HepG2 (cell line): ENCODE results near the gene LHX3. TPM values are rescaled to one million over a fixed set of nuclear protein-coding genes. Genes with fewer than 3 reads are reported as not detected.

Source experiments
- ATAC-seq: fragments of 200-7000 bp; cut with Tn5 transposase; 3 replicates; pipeline ENCODE4 v1.9.1; 2020; ENCODE audit warnings: mild to moderate bottlenecking, moderate library complexity
- BruUV-seq: library from RNA; stranded (reverse); fragments of 400-500 nt; replicated peaks from 2 replicates; lab custom pipeline; 2021; lab: Mats Ljungman, UMichigan
- CTCF ChIA-PET: fragments of 300-600 bp; formaldehyde crosslinking; extraction: SDS; loops from one replicate; lab custom pipeline; 2021; ENCODE audit warnings: low total read pairs, inconsistent platforms, low intra/inter-chr PET ratio; lab: Yijun Ruan, JAX
- POLR2A ChIA-PET: fragments of 350-600 bp; sonication (Branson Sonifier 250); formaldehyde crosslinking; loops from one replicate; lab custom pipeline; 2020; ENCODE audit warnings: antibody characterized with exemption, inconsistent platforms; lab: Yijun Ruan, JAX
- DNase-seq: peaks from one replicate; pipeline ENCODE4 v3.0.0-alpha.2; 2015; ENCODE audit warnings: low spot score
- FAIRE-seq: peaks from 3 replicates; lab custom pipeline; 2011; peaks lifted over from hg19 to GRCh38; lab: Jason Lieb, UNC
- H2AFZ ChIP-seq: one replicate; pipeline ENCODE4 v1.6.1; 2011; ENCODE audit warnings: low read length, inconsistent platforms
- H3K27ac ChIP-seq: fragments of 300-600 bp; 3 replicates; pipeline ENCODE4 v1.8.0; 2011; ENCODE audit warnings: mixed run types, mild to moderate bottlenecking, mixed read lengths, low read length, inconsistent platforms; ENCODE audit not compliant: insufficient read depth; ENCODE audit errors: extremely low read length
- H3K27me3 ChIP-seq, 2 experiments: fragments of 200-600 bp in 1 of 2; 2 replicates in 1 of 2; 3 replicates in 1 of 2; pipeline versions ENCODE4 v1.6.0 to v1.8.0; 2011; ENCODE audit warnings: low read length in 2 of 2, mild to moderate bottlenecking in 2 of 2, moderate library complexity in 2 of 2, inconsistent platforms in 1 of 2; ENCODE audit not compliant: insufficient read depth in 2 of 2, control insufficient read depth in 1 of 2
- H3K36me3 ChIP-seq, 2 experiments: fragments of 200-600 bp in 1 of 2; replicated peaks in 1 of 2; 2 replicates in 1 of 2; 3 replicates in 1 of 2; pipeline versions ENCODE4 v1.5.1 to v1.8.0; 2011; ENCODE audit warnings: low read length in 2 of 2, inconsistent platforms in 1 of 2; ENCODE audit not compliant: insufficient read depth in 2 of 2, control insufficient read depth in 1 of 2
- H3K4me1 ChIP-seq: 2 replicates; pipeline ENCODE4 v1.5.1; 2012; ENCODE audit warnings: low read length, inconsistent platforms; ENCODE audit not compliant: insufficient read depth
- H3K4me2 ChIP-seq: 2 replicates; pipeline ENCODE4 v1.6.0; 2011; ENCODE audit warnings: low read depth, low read length, inconsistent platforms
- H3K4me3 ChIP-seq, 3 experiments: fragments of 200-600 bp in 1 of 3; sonication (generic), shearing (Covaris generic) in 1 of 3; replicated peaks in 1 of 3; 2 replicates each; pipeline ENCODE4 v1.5.1; 2011 to 2016; ENCODE audit warnings: low read length in 3 of 3, inconsistent platforms in 2 of 3, low read depth in 2 of 3, mild to moderate bottlenecking in 2 of 3, control low read depth in 1 of 3, mixed read lengths in 1 of 3; ENCODE audit not compliant: insufficient read depth in 1 of 3
- H3K79me2 ChIP-seq: one replicate; pipeline ENCODE4 v1.6.1; 2011; ENCODE audit warnings: low read length, inconsistent platforms; ENCODE audit not compliant: insufficient read depth
- H3K9ac ChIP-seq: 2 replicates; pipeline ENCODE4 v1.6.0; 2011; ENCODE audit warnings: mild to moderate bottlenecking, low read depth, low read length, inconsistent platforms; ENCODE audit not compliant: insufficient read depth
- H3K9me3 ChIP-seq: 2 replicates; pipeline ENCODE4 v1.5.1; 2012; ENCODE audit warnings: mild to moderate bottlenecking, low read length
- H4K20me1 ChIP-seq: 2 replicates; pipeline ENCODE4 v1.6.0; 2011; ENCODE audit warnings: inconsistent platforms, mild to moderate bottlenecking, low read length, moderate library complexity; ENCODE audit not compliant: insufficient read depth
- ATAD3A ChIP-seq: sonication (generic); formaldehyde crosslinking; IDR thresholded peaks from 2 replicates; pipeline ENCODE4 v1.4.0; 2020; ENCODE audit warnings: missing genetic modification reagents
- BRD4 ChIP-seq: sonication (generic); formaldehyde crosslinking; IDR thresholded peaks from 2 replicates; pipeline ENCODE4 v1.4.0; 2020; ENCODE audit warnings: missing genetic modification reagents
- DPF2 ChIP-seq: sonication (generic); formaldehyde crosslinking; IDR thresholded peaks from 2 replicates; pipeline ENCODE4 v1.4.0; 2020; ENCODE audit warnings: mild to moderate bottlenecking, low read depth, missing genetic modification reagents, borderline replicate concordance
- FOXA3 ChIP-seq: IDR thresholded peaks from 2 replicates; pipeline ENCODE4 v1.6.1; 2016; ENCODE audit warnings: missing genetic modification reagents, missing compliant biosample characterization
- HOXA9 ChIP-seq: sonication (generic); formaldehyde crosslinking; IDR thresholded peaks from 2 replicates; pipeline ENCODE4 v1.8.1; 2022; ENCODE audit warnings: missing genetic modification reagents, mild to moderate bottlenecking, moderate library complexity, borderline replicate concordance
- PITX1 ChIP-seq: sonication (generic); formaldehyde crosslinking; IDR thresholded peaks from 2 replicates; pipeline ENCODE4 v1.5.1; 2020; ENCODE audit warnings: mild to moderate bottlenecking, missing genetic modification reagents
- SP1 ChIP-seq, 2 experiments: fragments of 450-650 bp in 1 of 2; sonication (generic) in 1 of 2; formaldehyde crosslinking in 1 of 2; IDR thresholded peaks; 2 replicates each; pipeline versions ENCODE4 v1.4.0 to v1.6.1; 2016 to 2020; ENCODE audit warnings: missing genetic modification reagents in 1 of 2
- SRSF4 ChIP-seq: fragments of 200-400 bp; formaldehyde crosslinking; IDR thresholded peaks from one replicate; pipeline ENCODE4 v1.6.1; 2018; ENCODE audit warnings: mild to moderate bottlenecking, low read depth, low read length, moderate library complexity; ENCODE audit not compliant: poor library complexity, severe bottlenecking
- TBL1XR1 ChIP-seq: fragments of 150-350 bp; IDR thresholded peaks from 2 replicates; pipeline ENCODE4 v1.6.1; 2014; ENCODE audit warnings: borderline replicate concordance, low read length; ENCODE audit not compliant: partially characterized antibody
- TGIF2 ChIP-seq: IDR thresholded peaks from 2 replicates; pipeline ENCODE4 v1.6.1; 2016; ENCODE audit warnings: control low read depth, missing compliant biosample characterization
- ZBTB7B ChIP-seq: sonication (generic); formaldehyde crosslinking; IDR thresholded peaks from 2 replicates; pipeline ENCODE4 v1.4.0; 2020; ENCODE audit warnings: missing genetic modification reagents
- ZC3H13 ChIP-seq: sonication (generic); formaldehyde crosslinking; IDR thresholded peaks from 2 replicates; pipeline ENCODE4 v1.8.1; 2023; ENCODE audit warnings: mild to moderate bottlenecking, missing genetic modification reagents, moderate library complexity
- ZKSCAN8 ChIP-seq: IDR thresholded peaks from 2 replicates; pipeline ENCODE4 v1.6.1; 2016; ENCODE audit warnings: borderline replicate concordance, missing genetic modification reagents, missing compliant biosample characterization
- ZNF615 ChIP-seq: sonication (generic); formaldehyde crosslinking; IDR thresholded peaks from 2 replicates; pipeline ENCODE4 v1.5.0; 2020; ENCODE audit warnings: mild to moderate bottlenecking, missing genetic modification reagents, borderline replicate concordance
- WGBS: methylation state at CpG from one replicate; pipeline ENCODE4 v1.1.6; 2017; ENCODE audit warnings: low lambda C conversion rate; 5-methylcytosine and 5-hydroxymethylcytosine counted together
- in situ Hi-C: cut with HindIII; loops from 2 replicates; pipeline ENCODE4 v1.10.0; 2017; ENCODE audit warnings: low pct_unique_long_range_greater_than_20kb; ENCODE audit not compliant: extremely low pct_ligation_motif_present
- intact Hi-C: fragments of 100-400 bp; cut with micrococcal nuclease; formaldehyde crosslinking; loops from one replicate; pipeline ENCODE4 v1.10.0; 2022; ENCODE audit not compliant: unreplicated experiment
- polyA plus RNA-seq, 8 experiments: library from polyadenylated mRNA; depleted of rRNA in 3 of 8; stranded (reverse) in 7 of 8; unstranded in 1 of 8; fragments of >200 nt; fragmentation: Illumina TruSeq in 4 of 8; extraction: Trizol in 4 of 8; gene quantifications; 2 replicates each; pipeline versions ENCODE4 v1.2.1 to v1.2.3, GENCODE V29; 2011 to 2016; ENCODE audit warnings: low read depth in 4 of 8, missing spikeins in 1 of 8, mixed read lengths in 1 of 8; ENCODE audit not compliant: insufficient read depth in 1 of 8
- total RNA-seq, 5 experiments: library from RNA; depleted of rRNA; stranded (reverse); fragments of >200 nt; fragmentation: Illumina TruSeq; extraction: Trizol; gene quantifications; 2 replicates each; pipeline ENCODE4 v1.2.3, GENCODE V29; 2016; ENCODE audit warnings: low read depth in 1 of 5
- TF ChIP-seq, protein P1 (sequence below): IDR thresholded peaks from 2 replicates; pipeline ENCODE4 v1.6.1; 2016; ENCODE audit warnings: missing compliant biosample characterization, missing genetic modification reagents, borderline replicate concordance

LHX3 gene
- total and polyA plus RNA-seq, 2 of the 13 experiments (the other 11 are each of a cell fraction or from before 2014, with no cell fraction given), result not detected

DNA sequence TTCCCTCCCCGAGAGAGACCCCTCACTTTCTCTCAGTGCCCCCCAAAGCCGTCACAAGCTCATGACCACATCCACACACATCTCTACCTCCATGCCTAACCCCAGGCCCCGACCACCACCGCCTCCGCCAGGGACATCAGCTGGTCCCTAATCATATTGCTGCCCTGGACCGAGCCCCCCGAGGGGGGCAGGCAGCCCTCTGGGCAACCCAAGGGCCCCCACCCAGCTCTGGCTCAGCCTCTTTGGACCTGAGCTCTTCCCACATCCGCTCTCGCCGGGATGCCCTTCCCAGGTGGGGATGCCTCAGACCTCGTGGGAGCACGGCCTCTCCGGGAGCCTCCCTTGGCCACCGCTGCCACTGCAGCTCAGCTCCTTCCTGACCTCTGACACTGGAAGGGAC, 18.5 kb downstream of the LHX3 start:
- Histone ChIP-seq H3K79me2 (no peaks in the 10 kb centered on the region), H3K27ac (no peak overlapping the region), H3K4me1 (no peaks in the 10 kb centered on the region), H3K9ac (no peak overlapping the region), H3K9me3 (no peaks in the 10 kb centered on the region), H3K4me2 (no peak overlapping the region), H3K36me3 (no peaks in the 10 kb centered on the region), H2AFZ (no peak overlapping the region), H4K20me1 (no peaks in the 10 kb centered on the region), H3K27me3 (peaks cover 7 to 58% of the 10 kb centered on the region in 2 experiments; a peak in 4 of 5 replicates), H3K4me3 (no peak overlapping the region)
- DNase-seq (no peak), ATAC-seq (no peak), FAIRE-seq (no peak)
- no TSS peak for BruUV-seq
- in situ Hi-C loops, result no loop called here
- WGBS, result 19% methylated on average over 14 of the region's 14 CpGs
- TF ChIP-seq DPF2 (CRISPR knock-in tag) (no peak), ZKSCAN8 (no peak), PITX1 (CRISPR knock-in tag) (no peak), FOXA3 (CRISPR knock-in tag) (no peak), TBL1XR1 (no peak), ZBTB7B (CRISPR knock-in tag) (no peak)
- ChIA-PET CTCF (no interaction called here), POLR2A (no interaction called here)
- intact Hi-C loops, result no loop called here

DNA sequence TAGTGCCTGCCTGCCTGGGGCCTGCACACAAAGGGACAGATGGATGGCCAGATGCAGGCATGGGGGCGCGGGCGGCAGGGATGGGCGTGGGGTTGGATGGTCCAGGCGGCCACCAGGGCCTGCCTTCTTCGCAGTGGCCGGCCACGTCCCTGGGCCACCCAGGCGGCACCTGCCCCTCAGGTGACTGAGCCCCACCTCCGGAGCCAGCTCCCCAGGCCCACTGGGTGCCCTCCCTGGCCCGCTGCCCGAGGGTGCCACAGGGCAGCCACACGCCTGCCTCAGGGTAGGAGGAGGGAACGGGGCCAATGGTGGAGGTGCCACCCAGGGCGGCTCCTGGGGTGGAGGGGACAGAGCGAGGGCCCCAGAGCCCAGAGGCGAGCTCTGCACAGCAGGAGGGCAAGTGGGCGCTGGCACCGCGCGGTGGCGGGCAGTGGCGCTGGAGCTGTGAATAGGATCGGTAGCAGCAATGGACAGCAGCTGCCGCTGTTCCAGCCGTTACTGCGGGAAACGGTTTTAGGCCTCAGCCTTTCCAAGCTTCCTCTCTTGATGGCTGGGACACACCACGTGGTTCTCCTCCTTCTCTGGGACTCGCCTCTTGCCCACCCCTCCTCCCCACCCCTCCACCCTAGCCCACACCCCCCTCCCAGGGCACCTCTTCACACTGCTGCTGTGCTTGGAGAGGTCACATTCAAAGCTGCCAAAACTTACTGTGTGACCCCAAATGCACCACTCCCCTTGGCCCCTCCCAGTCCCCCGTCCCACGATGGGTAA, 19.1 kb downstream of the LHX3 start:
- no peak for DNase-seq
- CTCF ChIA-PET, result no interaction called here
- H3K9ac ChIP-seq, result no peak overlapping the region
- in situ Hi-C loops (no loop called here), intact Hi-C loops (no loop called here)
- no peaks in the 10 kb centered on the region for H3K79me2 ChIP-seq
- FAIRE-seq, result no peak
- H3K36me3 ChIP-seq, result no peaks in the 10 kb centered on the region
- H3K27ac ChIP-seq, result no peak overlapping the region
- H3K27me3 ChIP-seq, result peaks cover 7 to 52% of the 10 kb centered on the region in 2 experiments; a peak in 4 of 5 replicates
- no peak for ATAC-seq
- H2AFZ ChIP-seq, result no peak overlapping the region
- no TSS peak for BruUV-seq
- no peaks in the 10 kb centered on the region for H3K4me1 ChIP-seq
- H3K9me3 ChIP-seq, result no peaks in the 10 kb centered on the region
- 7% methylated on average over 3 of the region's 32 CpGs for WGBS
- no peak overlapping the region for H3K4me2 ChIP-seq
- no peaks in the 10 kb centered on the region for H4K20me1 ChIP-seq
- POLR2A ChIA-PET, result no interaction called here
- no peak overlapping the region for H3K4me3 ChIP-seq
- TF ChIP-seq BRD4 (CRISPR knock-in tag), result no peak
- no peak for TF ChIP-seq HOXA9 (CRISPR knock-in tag)
- no peak for TF ChIP-seq ZC3H13 (CRISPR knock-in tag)
- no peak for TF ChIP-seq ATAD3A (CRISPR knock-in tag)
- TF ChIP-seq TGIF2 (CRISPR knock-in tag), result no peak
- TF ChIP-seq SRSF4, result no peak
- TF ChIP-seq SP1 (IDR thresholded peaks at IDR 0.05), result no peak
- no peak for TF ChIP-seq SP1 (CRISPR knock-in tag; IDR thresholded peaks at IDR 0.05)
- TF ChIP-seq ZNF615, result no peak
- TF ChIP-seq, protein P1, sequence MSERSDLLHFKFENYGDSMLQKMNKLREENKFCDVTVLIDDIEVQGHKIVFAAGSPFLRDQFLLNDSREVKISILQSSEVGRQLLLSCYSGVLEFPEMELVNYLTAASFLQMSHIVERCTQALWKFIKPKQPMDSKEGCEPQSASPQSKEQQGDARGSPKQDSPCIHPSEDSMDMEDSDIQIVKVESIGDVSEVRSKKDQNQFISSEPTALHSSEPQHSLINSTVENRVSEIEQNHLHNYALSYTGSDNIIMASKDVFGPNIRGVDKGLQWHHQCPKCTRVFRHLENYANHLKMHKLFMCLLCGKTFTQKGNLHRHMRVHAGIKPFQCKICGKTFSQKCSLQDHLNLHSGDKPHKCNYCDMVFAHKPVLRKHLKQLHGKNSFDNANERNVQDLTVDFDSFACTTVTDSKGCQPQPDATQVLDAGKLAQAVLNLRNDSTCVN (CRISPR knock-in tag), result no peak
